HepG2 (cell line): ENCODE data around the gene MRPS5. TPM values are rescaled to one million over a fixed set of nuclear protein-coding genes. Genes with fewer than 3 reads are reported as not detected.

Experiments
- ATAC-seq: fragments of 200-7000 bp; cut with Tn5 transposase; 3 replicates; pipeline ENCODE4 v1.9.1; 2020; ENCODE audit warnings: mild to moderate bottlenecking, moderate library complexity
- BruUV-seq: library from RNA; stranded (reverse); fragments of 400-500 nt; replicated peaks from 2 replicates; lab custom pipeline; 2021; lab: Mats Ljungman, UMichigan
- CTCF ChIA-PET: fragments of 300-600 bp; formaldehyde crosslinking; extraction: SDS; loops from one replicate; lab custom pipeline; 2021; ENCODE audit warnings: low total read pairs, inconsistent platforms, low intra/inter-chr PET ratio; lab: Yijun Ruan, JAX
- POLR2A ChIA-PET: fragments of 350-600 bp; sonication (Branson Sonifier 250); formaldehyde crosslinking; loops from one replicate; lab custom pipeline; 2020; ENCODE audit warnings: antibody characterized with exemption, inconsistent platforms; lab: Yijun Ruan, JAX
- DNase-seq: peaks from one replicate; pipeline ENCODE4 v3.0.0-alpha.2; 2015; ENCODE audit warnings: low spot score
- FAIRE-seq: peaks from 3 replicates; lab custom pipeline; 2011; peaks lifted over from hg19 to GRCh38; lab: Jason Lieb, UNC
- H2AFZ ChIP-seq: one replicate; pipeline ENCODE4 v1.6.1; 2011; ENCODE audit warnings: low read length, inconsistent platforms
- H3K27ac ChIP-seq: fragments of 300-600 bp; 3 replicates; pipeline ENCODE4 v1.8.0; 2011; ENCODE audit warnings: mixed run types, mild to moderate bottlenecking, mixed read lengths, low read length, inconsistent platforms; ENCODE audit not compliant: insufficient read depth; ENCODE audit errors: extremely low read length
- H3K27me3 ChIP-seq, 2 experiments: fragments of 200-600 bp in 1 of 2; 2 replicates in 1 of 2; 3 replicates in 1 of 2; pipeline versions ENCODE4 v1.6.0 to v1.8.0; 2011; ENCODE audit warnings: low read length in 2 of 2, mild to moderate bottlenecking in 2 of 2, moderate library complexity in 2 of 2, inconsistent platforms in 1 of 2; ENCODE audit not compliant: insufficient read depth in 2 of 2, control insufficient read depth in 1 of 2
- H3K36me3 ChIP-seq, 2 experiments: fragments of 200-600 bp in 1 of 2; replicated peaks in 1 of 2; 2 replicates in 1 of 2; 3 replicates in 1 of 2; pipeline versions ENCODE4 v1.5.1 to v1.8.0; 2011; ENCODE audit warnings: low read length in 2 of 2, inconsistent platforms in 1 of 2; ENCODE audit not compliant: insufficient read depth in 2 of 2, control insufficient read depth in 1 of 2
- H3K4me1 ChIP-seq: 2 replicates; pipeline ENCODE4 v1.5.1; 2012; ENCODE audit warnings: low read length, inconsistent platforms; ENCODE audit not compliant: insufficient read depth
- H3K4me2 ChIP-seq: 2 replicates; pipeline ENCODE4 v1.6.0; 2011; ENCODE audit warnings: low read depth, low read length, inconsistent platforms
- H3K4me3 ChIP-seq, 3 experiments: fragments of 200-600 bp in 1 of 3; sonication (generic), shearing (Covaris generic) in 1 of 3; replicated peaks in 1 of 3; 2 replicates each; pipeline ENCODE4 v1.5.1; 2011 to 2016; ENCODE audit warnings: low read length in 3 of 3, inconsistent platforms in 2 of 3, low read depth in 2 of 3, mild to moderate bottlenecking in 2 of 3, control low read depth in 1 of 3, mixed read lengths in 1 of 3; ENCODE audit not compliant: insufficient read depth in 1 of 3
- H3K79me2 ChIP-seq: one replicate; pipeline ENCODE4 v1.6.1; 2011; ENCODE audit warnings: low read length, inconsistent platforms; ENCODE audit not compliant: insufficient read depth
- H3K9ac ChIP-seq: 2 replicates; pipeline ENCODE4 v1.6.0; 2011; ENCODE audit warnings: mild to moderate bottlenecking, low read depth, low read length, inconsistent platforms; ENCODE audit not compliant: insufficient read depth
- H3K9me3 ChIP-seq: 2 replicates; pipeline ENCODE4 v1.5.1; 2012; ENCODE audit warnings: mild to moderate bottlenecking, low read length
- H4K20me1 ChIP-seq: 2 replicates; pipeline ENCODE4 v1.6.0; 2011; ENCODE audit warnings: inconsistent platforms, mild to moderate bottlenecking, low read length, moderate library complexity; ENCODE audit not compliant: insufficient read depth
- NFIB ChIP-seq: sonication (generic); formaldehyde crosslinking; IDR thresholded peaks from 2 replicates; pipeline ENCODE4 v1.9.0; 2021; ENCODE audit warnings: missing genetic modification reagents, mild to moderate bottlenecking, borderline replicate concordance
- TRIM22 ChIP-seq: fragments of 450-650 bp; IDR thresholded peaks from 2 replicates; pipeline ENCODE4 v1.6.1; 2017
- USF2 ChIP-seq, 2 experiments: sonication (generic) in 1 of 2; formaldehyde crosslinking in 1 of 2; IDR thresholded peaks; 2 replicates each; pipeline versions ENCODE4 v1.5.1 to v1.6.1; 2011 to 2020; ENCODE audit warnings: borderline replicate concordance in 1 of 2, low read depth in 1 of 2, low read length in 1 of 2, mild to moderate bottlenecking in 1 of 2, missing genetic modification reagents in 1 of 2, moderate library complexity in 1 of 2
- ZFP36L2 ChIP-seq: sonication (generic); formaldehyde crosslinking; IDR thresholded peaks from 2 replicates; pipeline ENCODE4 v1.4.0; 2020; ENCODE audit warnings: missing genetic modification reagents
- ZNF17 ChIP-seq: sonication (generic); formaldehyde crosslinking; IDR thresholded peaks from 2 replicates; pipeline ENCODE4 v1.5.0; 2020; ENCODE audit warnings: mild to moderate bottlenecking, missing genetic modification reagents
- WGBS: methylation state at CpG from one replicate; pipeline ENCODE4 v1.1.6; 2017; ENCODE audit warnings: low lambda C conversion rate; 5-methylcytosine and 5-hydroxymethylcytosine counted together
- in situ Hi-C: cut with HindIII; loops from 2 replicates; pipeline ENCODE4 v1.10.0; 2017; ENCODE audit warnings: low pct_unique_long_range_greater_than_20kb; ENCODE audit not compliant: extremely low pct_ligation_motif_present
- intact Hi-C: fragments of 100-400 bp; cut with micrococcal nuclease; formaldehyde crosslinking; loops from one replicate; pipeline ENCODE4 v1.10.0; 2022; ENCODE audit not compliant: unreplicated experiment
- polyA plus RNA-seq, 8 experiments: library from polyadenylated mRNA; depleted of rRNA in 3 of 8; stranded (reverse) in 7 of 8; unstranded in 1 of 8; fragments of >200 nt; fragmentation: Illumina TruSeq in 4 of 8; extraction: Trizol in 4 of 8; gene quantifications; 2 replicates each; pipeline versions ENCODE4 v1.2.1 to v1.2.3, GENCODE V29; 2011 to 2016; ENCODE audit warnings: low read depth in 4 of 8, missing spikeins in 1 of 8, mixed read lengths in 1 of 8; ENCODE audit not compliant: insufficient read depth in 1 of 8
- total RNA-seq, 5 experiments: library from RNA; depleted of rRNA; stranded (reverse); fragments of >200 nt; fragmentation: Illumina TruSeq; extraction: Trizol; gene quantifications; 2 replicates each; pipeline ENCODE4 v1.2.3, GENCODE V29; 2016; ENCODE audit warnings: low read depth in 1 of 5

The MRPS5 gene
- total and polyA plus RNA-seq, 2 of the 13 experiments (the other 11 are each of a cell fraction or from before 2014, with no cell fraction given), result 98.8 to 134 TPM

- TF ChIP-seq ZNF17 (CRISPR knock-in tag), result no peak
- no peak for TF ChIP-seq NFIB (CRISPR knock-in tag)
- TF ChIP-seq ZFP36L2, result no peak
- TF ChIP-seq, all 625 proteins: peak for 0
Observed at GRCh38 chr2:95047629-95048510, 73.7 kb downstream of the MRPS5 start (continued).

GRCh38 chr2:95046371-95047112 lies 75.1 kb downstream of the MRPS5 start:
- H3K4me3 ChIP-seq, result no peak overlapping the region
- WGBS, result 26% methylated on average over 13 of the region's 13 CpGs
- H3K79me2 ChIP-seq, result no peaks in the 10 kb centered on the region
- H2AFZ ChIP-seq, result no peak overlapping the region
- H3K9ac ChIP-seq, result no peak overlapping the region
- intact Hi-C loops (no loop called here), in situ Hi-C loops (no loop called here)
- peaks cover 10 to 84% of the 10 kb centered on the region in 2 experiments; a peak in 3 of 5 replicates for H3K27me3 ChIP-seq
- H3K4me2 ChIP-seq, result no peak overlapping the region
- H3K9me3 ChIP-seq, result no peaks in the 10 kb centered on the region
- no peak for TF ChIP-seq USF2 (IDR thresholded peaks at IDR 0.05; ENCODE audit: low read depth, low read length)
- TF ChIP-seq USF2 (CRISPR knock-in tag; IDR thresholded peaks at IDR 0.05; ENCODE audit: borderline replicate concordance), result no peak
- TF ChIP-seq TRIM22, result 0 out of 2 replicates have a peak, but pooled peaks have one; percentile 37
- ATAC-seq (no peak), DNase-seq (no peak), FAIRE-seq (no peak)
- BruUV-seq, result no TSS peak
- H4K20me1 ChIP-seq, result no peaks in the 10 kb centered on the region
- H3K4me1 ChIP-seq, result no peaks in the 10 kb centered on the region
- no peak overlapping the region for H3K27ac ChIP-seq
- POLR2A ChIA-PET, result no interaction called here
- CTCF ChIA-PET, result no interaction called here
- H3K36me3 ChIP-seq, result no peaks in the 10 kb centered on the region
